WTC11 (cell line): ENCODE measurements around the gene KCNJ6.

Source experiments
- ARID4B ChIP-seq: sonication (generic); formaldehyde crosslinking; IDR thresholded peaks from 2 replicates; pipeline ENCODE4 v1.8.0; 2023; ENCODE audit warnings: missing genetic modification reagents, mild to moderate bottlenecking, borderline replicate concordance
- CTCF ChIP-seq: fragments of 200-600 bp; IDR thresholded peaks from 2 replicates; pipeline ENCODE4 v1.8.0; 2022; ENCODE audit warnings: antibody characterized with exemption
- E2F1 ChIP-seq: sonication (generic); formaldehyde crosslinking; IDR thresholded peaks from 2 replicates; pipeline ENCODE4 v1.8.0; 2022; ENCODE audit warnings: mild to moderate bottlenecking, missing genetic modification reagents
- ETV6 ChIP-seq: sonication (generic); formaldehyde crosslinking; IDR thresholded peaks from 2 replicates; pipeline ENCODE4 v1.8.1; 2022; ENCODE audit warnings: mild to moderate bottlenecking, missing genetic modification reagents
- IRF1 ChIP-seq: sonication (generic); formaldehyde crosslinking; IDR thresholded peaks from 2 replicates; pipeline ENCODE4 v1.8.0; 2023; ENCODE audit warnings: missing genetic modification reagents
- MAX ChIP-seq: sonication (generic); formaldehyde crosslinking; IDR thresholded peaks from 2 replicates; pipeline ENCODE4 v1.8.0; 2022; ENCODE audit warnings: mild to moderate bottlenecking, missing genetic modification reagents
- PRDM15 ChIP-seq: sonication (generic); formaldehyde crosslinking; IDR thresholded peaks from 2 replicates; pipeline ENCODE4 v1.8.0; 2022; ENCODE audit warnings: missing genetic modification reagents
- SP1 ChIP-seq: sonication (generic); formaldehyde crosslinking; conservative IDR thresholded peaks from 2 replicates; pipeline ENCODE4 v1.8.1; 2022; ENCODE audit warnings: missing genetic modification reagents
- ZBTB43 ChIP-seq: sonication (generic); formaldehyde crosslinking; IDR thresholded peaks from 2 replicates; pipeline ENCODE4 v1.8.1; 2023; ENCODE audit warnings: mild to moderate bottlenecking, missing genetic modification reagents
- ZNF121 ChIP-seq: sonication (generic); formaldehyde crosslinking; IDR thresholded peaks from 2 replicates; pipeline ENCODE4 v1.8.0; 2023; ENCODE audit warnings: missing genetic modification reagents
- ZNF423 ChIP-seq: fragments of 250-450 bp; sonication (Bioruptor Pico); IDR thresholded peaks from 2 replicates; pipeline ENCODE4 v2.1.2; 2022; ENCODE audit warnings: mild to moderate bottlenecking, moderate library complexity

GRCh38 chr21:37724201-37724600, 192.1 kb downstream of the KCNJ6 start:
- TF ChIP-seq CTCF (no peak), PRDM15 (CRISPR knock-in tag) (no peak), SP1 (CRISPR knock-in tag) (no peak), ZBTB43 (CRISPR knock-in tag) (no peak), MAX (no peak), ZNF423 (CRISPR knock-in tag) (no peak), ARID4B (CRISPR knock-in tag) (no peak), E2F1 (no peak), ETV6 (CRISPR knock-in tag) (no peak), ZNF121 (CRISPR knock-in tag) (no peak), IRF1 (no peak)
